ENCODE data around the gene ADGRV1.

- TF ChIP-seq CTCF (IDR thresholded peaks at IDR 0.05) (no peak), POLR2A (IDR thresholded peaks at IDR 0.05) (no peak), POLR2AphosphoS5 (IDR thresholded peaks at IDR 0.05) (no peak), EP300 (IDR thresholded peaks at IDR 0.05) (no peak)
These were observed 396.5 kb downstream of the ADGRV1 start for GRCh38 chr5:90955001-90955635.

All from stomach (tissue), 4 donors.